SIG-M5 treated with dmso at 0.1 percent for 504 hours (cell line): ENCODE data around the gene ACSF3.
"Not testable (repeated sequence)": the region's sequence is repeated elsewhere in the genome, so short reads cannot be mapped to it uniquely, and the experiment has no call there.

ENCODE experiments used
- DNase-seq: peaks from one replicate; lab custom pipeline; 2025; ENCODE audit not compliant: unreplicated experiment; lab: John Stamatoyannopoulos, UW

The ACSF3 gene

GRCh38 chr16:89072548-89073130 is 21.0 kb upstream of the ACSF3 start:
- no peak for DNase-seq

GRCh38 chr16:89073346-89074071 is 20.1 kb upstream of the ACSF3 start:
- DNase-seq: no peak

GRCh38 chr16:89074072-89074674 is 19.5 kb upstream of the ACSF3 start:
- not testable (repeated sequence) for DNase-seq

- no peak for DNase-seq
Observed at GRCh38 chr16:89074803-89075688, 18.6 kb upstream of the ACSF3 start.

GRCh38 chr16:89076159-89076558 is 17.5 kb upstream of the ACSF3 start:
- no peak for DNase-seq

- no peak for DNase-seq
Observed at GRCh38 chr16:89077076-89077475, 16.6 kb upstream of the ACSF3 start.

GRCh38 chr16:89078172-89078571 is 15.5 kb upstream of the ACSF3 start:
- no peak for DNase-seq

GRCh38 chr16:89079434-89079980 is 14.1 kb upstream of the ACSF3 start:
- no peak for DNase-seq

GRCh38 chr16:89080196-89080853 is 13.3 kb upstream of the ACSF3 start:
- DNase-seq: no peak

- DNase-seq: no peak
Observed at GRCh38 chr16:89081556-89081955, 12.1 kb upstream of the ACSF3 start.

GRCh38 chr16:89084411-89084810 is 9.2 kb upstream of the ACSF3 start:
- no peak for DNase-seq

- no peak for DNase-seq
Observed at GRCh38 chr16:89084814-89085612, 8.6 kb upstream of the ACSF3 start.

GRCh38 chr16:89085755-89086154 is 7.9 kb upstream of the ACSF3 start:
- no peak for DNase-seq

GRCh38 chr16:89087922-89088497 is 5.6 kb upstream of the ACSF3 start:
- DNase-seq: no peak

- no peak for DNase-seq
Observed at GRCh38 chr16:89089120-89089519, 4.5 kb upstream of the ACSF3 start.

- DNase-seq: no peak
Observed at GRCh38 chr16:89090182-89090630, 3.4 kb upstream of the ACSF3 start.

GRCh38 chr16:89090669-89091426 is 2.8 kb upstream of the ACSF3 start:
- no peak for DNase-seq

GRCh38 chr16:89092013-89092412 is 1.6 kb upstream of the ACSF3 start:
- DNase-seq: no peak

GRCh38 chr16:89093252-89093601 is 425 bp upstream of the ACSF3 start:
- not testable (repeated sequence) for DNase-seq
